HS-5 (cell line): Measurements from ENCODE around the gene NAA25.
"Not testable (repeated sequence)": the region's sequence is repeated elsewhere in the genome, so short reads cannot be mapped to it uniquely, and the experiment has no call there.

Experiments used
- DNase-seq: peaks from one replicate; pipeline ENCODE4 v3.0.0-alpha.2; 2012; ENCODE audit warnings: low read depth

The NAA25 gene

GRCh38 chr12:112061137-112061536 is 47.4 kb downstream of the NAA25 start:
- DNase-seq, result no peak

DNA sequence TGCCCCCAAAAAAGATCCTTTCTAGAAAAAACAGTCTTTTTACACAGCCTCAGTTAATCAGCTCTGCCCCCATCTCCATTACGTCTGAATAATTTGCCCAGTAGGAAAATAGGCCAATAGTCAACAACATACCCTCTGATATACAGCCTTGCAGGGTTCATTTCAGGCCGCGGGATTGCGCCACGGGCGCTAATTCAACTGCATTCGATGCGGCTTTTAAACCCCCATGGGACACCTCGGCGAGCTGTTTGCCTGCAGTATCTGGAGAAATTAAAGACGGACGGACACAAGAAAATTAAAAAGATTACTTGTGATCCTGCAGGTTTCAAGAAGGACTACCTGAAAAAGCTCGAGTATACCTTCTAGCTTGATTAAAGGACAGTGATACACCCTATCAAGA is 59.2 kb downstream of the NAA25 start:
- no peak for DNase-seq

- DNase-seq, result no peak
Observed at GRCh38 chr12:112046003-112046402, 62.6 kb downstream of the NAA25 start.

GRCh38 chr12:112036614-112037013 is 72.0 kb downstream of the NAA25 start:
- not testable (repeated sequence) for DNase-seq

GRCh38 chr12:112035219-112035785 is 73.3 kb downstream of the NAA25 start:
- DNase-seq, result no peak

DNA sequence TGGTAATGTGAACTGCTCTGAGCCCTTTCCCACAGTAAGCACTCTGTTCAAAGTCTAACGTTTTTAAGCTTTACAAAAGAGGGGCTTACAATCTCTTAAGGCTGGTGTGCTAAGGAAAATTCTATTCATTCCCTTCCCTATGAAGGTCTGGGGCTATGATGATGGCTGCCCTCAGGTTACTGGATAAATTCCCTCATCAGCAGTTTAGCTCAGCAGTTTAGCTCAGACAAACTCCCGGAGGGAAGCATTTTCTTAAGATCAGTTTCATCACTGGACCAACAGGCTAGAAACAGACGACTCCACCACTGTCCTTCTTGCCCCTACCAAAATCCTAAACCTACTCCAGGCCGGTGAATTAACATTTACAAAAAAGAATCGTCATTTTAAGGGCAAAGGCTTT is 76.3 kb downstream of the NAA25 start:
- no peak for DNase-seq

- no peak for DNase-seq
Observed at GRCh38 chr12:112031472-112031871, 77.1 kb downstream of the NAA25 start.

DNA sequence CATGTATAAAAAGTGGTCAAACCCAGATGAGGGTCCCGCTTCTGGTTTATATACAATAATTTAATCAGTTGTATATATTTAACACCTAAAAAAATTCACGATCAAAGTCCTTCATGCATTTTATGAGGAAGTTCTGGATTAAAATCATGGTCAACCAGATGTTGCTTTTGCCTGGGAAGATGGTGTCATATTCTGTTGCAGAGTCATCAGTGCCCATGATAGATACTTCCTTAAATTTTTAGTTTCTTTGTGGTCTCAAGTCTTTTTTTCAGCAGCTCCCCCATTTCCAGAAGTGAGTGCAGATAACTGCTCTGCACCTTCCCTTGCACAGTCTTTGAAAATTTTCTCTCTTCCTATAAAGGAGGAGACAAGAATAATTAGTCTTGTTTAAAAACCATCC is 79.3 kb downstream of the NAA25 start:
- no peak for DNase-seq

- no peak for DNase-seq
Observed at GRCh38 chr12:112025808-112026375, 82.7 kb downstream of the NAA25 start.

- no peak for DNase-seq
Observed at GRCh38 chr12:112023759-112024396, 84.7 kb downstream of the NAA25 start.

DNA sequence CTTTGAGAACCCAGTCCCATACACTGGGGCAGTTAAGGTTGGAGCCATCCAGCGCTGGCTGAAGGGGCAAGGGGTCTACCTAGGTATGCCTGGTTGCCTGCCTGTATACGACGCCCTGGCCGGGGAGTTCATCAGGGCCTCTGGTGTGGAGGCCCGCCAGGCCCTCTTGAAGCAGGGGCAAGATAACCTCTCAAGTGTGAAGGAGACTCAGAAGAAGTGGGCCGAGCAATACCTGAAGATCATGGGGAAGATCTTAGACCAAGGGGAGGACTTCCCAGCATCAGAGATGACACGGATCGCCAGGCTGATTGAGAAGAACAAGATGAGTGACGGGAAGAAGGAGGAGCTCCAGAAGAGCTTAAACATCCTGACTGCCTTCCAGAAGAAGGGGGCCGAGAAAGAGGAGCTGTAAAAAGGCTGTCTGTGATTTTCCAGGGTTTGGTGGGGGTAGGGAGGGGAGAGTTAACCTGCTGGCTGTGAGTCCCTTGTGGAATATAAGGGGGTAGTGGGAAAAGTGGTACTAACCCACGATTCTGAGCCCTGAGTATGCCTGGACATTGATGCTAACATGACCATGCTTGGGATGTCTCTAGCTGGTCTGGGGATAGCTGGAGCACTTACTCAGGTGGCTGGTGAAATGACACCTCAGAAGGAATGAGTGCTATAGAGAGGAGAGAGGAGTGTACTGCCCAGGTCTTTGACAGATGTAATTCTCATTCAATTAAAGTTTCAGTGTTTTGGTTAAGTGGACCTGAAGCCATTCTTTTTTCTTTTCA is 86.2 kb downstream of the NAA25 start:
- no peak for DNase-seq

- no peak for DNase-seq
Observed at GRCh38 chr12:112020947-112021457, 87.6 kb downstream of the NAA25 start.

GRCh38 chr12:112018571-112019237 is 89.9 kb downstream of the NAA25 start:
- peak; percentile 87 for DNase-seq

GRCh38 chr12:112017041-112017440 is 91.5 kb downstream of the NAA25 start:
- DNase-seq, result no peak

DNA sequence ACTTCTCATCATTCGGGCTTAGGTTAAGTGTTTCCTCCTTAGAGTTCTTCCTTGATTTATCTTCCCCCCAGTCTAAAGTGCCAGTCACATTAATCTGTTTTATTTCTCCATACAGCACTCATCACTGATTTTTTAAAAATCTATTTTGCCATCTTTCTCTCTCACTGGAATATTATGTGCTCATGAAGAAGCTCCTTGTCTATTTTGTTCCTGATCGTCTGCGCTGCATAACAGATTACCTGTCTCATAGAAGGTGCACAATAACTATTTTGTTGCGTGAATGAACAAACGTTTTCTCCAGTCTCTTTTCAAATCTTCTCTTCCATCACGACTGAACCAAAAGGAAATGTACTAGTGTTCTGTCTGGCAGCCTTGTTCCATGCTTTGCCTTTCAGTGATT is 92.6 kb downstream of the NAA25 start:
- no peak for DNase-seq

GRCh38 chr12:112013601-112014402 is 94.8 kb downstream of the NAA25 start:
- DNase-seq, result peak; percentile 33

GRCh38 chr12:112012775-112013600 is 95.6 kb downstream of the NAA25 start, which contains the start of the genes ERP29 and TMEM116:
ERP29 (plus strand) TSS chr12:112013426; CDS start chr12:112013466, 40 bp downstream.
TMEM116 (minus strand) TSS chr12:112013165; CDS start chr12:112005270, 7,895 bp downstream.
- DNase-seq, result peak; percentile 89

DNA sequence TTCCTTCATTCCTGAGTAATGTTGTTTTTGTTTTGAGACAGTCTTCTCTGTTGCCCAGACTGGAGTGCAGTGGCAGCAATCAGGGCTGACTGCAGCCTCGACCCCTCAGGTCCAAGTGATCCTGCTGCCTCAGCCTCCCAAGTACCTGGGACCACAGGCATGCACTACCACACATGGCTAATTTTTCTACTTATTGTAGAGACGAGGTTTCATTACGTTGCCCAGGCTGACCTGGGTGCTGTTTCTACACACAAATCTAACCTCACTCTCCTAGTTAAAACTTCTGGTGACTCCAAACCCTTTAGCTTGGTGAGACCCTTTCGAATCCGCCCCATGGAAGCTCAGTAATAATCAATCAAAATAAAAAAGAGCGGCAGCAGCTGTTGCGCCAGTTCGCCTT is 96.9 kb downstream of the NAA25 start:
- no peak for DNase-seq

- DNase-seq, result no peak
Observed at GRCh38 chr12:112010415-112011344, 97.9 kb downstream of the NAA25 start.
